Gastroesophageal sphincter (tissue), 4 donors: ENCODE measurements around the gene PRICKLE4. TPM values are rescaled to one million over a fixed set of nuclear protein-coding genes. Genes with fewer than 3 reads are reported as not detected.

Source experiments
- ATAC-seq: fragments of 150-250 bp; one replicate; pipeline ENCODE4 v1.9.1; 2016; ENCODE audit warnings: mild to moderate bottlenecking, moderate library complexity
- H3K27ac ChIP-seq, 4 donors: fragments of 200-600 bp; sonication (generic) in 3 of 4; 1 replicate in 3 of 4; 2 replicates in 1 of 4; pipeline ENCODE4 v1.5.1; 2016 to 2019
- H3K27me3 ChIP-seq: fragments of 200-600 bp; sonication (generic); one replicate; pipeline ENCODE4 v1.5.1; 2019
- H3K36me3 ChIP-seq, 2 donors: fragments of 200-600 bp; sonication (generic); one replicate each; pipeline ENCODE4 v1.5.1; 2019; ENCODE audit warnings: control low read depth in 1 of 2
- H3K4me1 ChIP-seq, 3 donors: fragments of 200-600 bp; sonication (generic); 1 replicate in 2 of 3; 2 replicates in 1 of 3; pipeline ENCODE4 v1.5.1; 2016 to 2019; ENCODE audit warnings: control low read depth in 2 of 3
- H3K4me3 ChIP-seq, 2 donors: fragments of 200-600 bp; sonication (generic); one replicate each; pipeline ENCODE4 v1.5.1; 2019; ENCODE audit warnings: mild to moderate bottlenecking in 1 of 2, moderate library complexity in 1 of 2
- H3K9me3 ChIP-seq, 3 donors: fragments of 200-600 bp; sonication (generic); one replicate each; pipeline ENCODE4 v1.5.1; 2017 to 2019; ENCODE audit warnings: control low read depth in 2 of 3
- EP300 ChIP-seq: sonication (generic); formaldehyde crosslinking; IDR thresholded peaks from one replicate; pipeline ENCODE4 v1.6.1; 2017; ENCODE audit warnings: antibody characterized with exemption, mild to moderate bottlenecking
- POLR2A ChIP-seq, 2 donors: fragments of 450-650 bp; IDR thresholded peaks; one replicate each; pipeline ENCODE4 v1.6.1; 2017; ENCODE audit warnings: antibody characterized with exemption in 2 of 2, mild to moderate bottlenecking in 2 of 2, moderate library complexity in 1 of 2
- POLR2AphosphoS5 ChIP-seq: sonication (generic); formaldehyde crosslinking; IDR thresholded peaks from one replicate; pipeline ENCODE4 v1.6.1; 2017; ENCODE audit warnings: antibody characterized with exemption
- WGBS, 2 donors: methylation state at CpG; one replicate each; pipeline ENCODE4 v1.1.5; 2018; ENCODE audit warnings: low coverage in 1 of 2; 5-methylcytosine and 5-hydroxymethylcytosine counted together
- total RNA-seq, 4 donors: library from RNA; depleted of rRNA; stranded (reverse); fragments of >200 nt; gene quantifications; one replicate each; pipeline ENCODE4 v1.1.0, GENCODE V29; 2016
- TF ChIP-seq, protein P1 (sequence below), 4 experiments: fragments of 200-600 bp in 2 of 4; fragments of 450-650 bp in 2 of 4; sonication (generic) in 1 of 4; IDR thresholded peaks; one replicate each; pipeline ENCODE4 v1.5.1; 2017 to 2019; ENCODE audit warnings: antibody characterized with exemption in 4 of 4, mild to moderate bottlenecking in 2 of 4, moderate library complexity in 2 of 4

The PRICKLE4 gene
- total RNA-seq, 4 donors from 2014 or later: 0.94 to 5.0 (median 2.3) TPM

DNA sequence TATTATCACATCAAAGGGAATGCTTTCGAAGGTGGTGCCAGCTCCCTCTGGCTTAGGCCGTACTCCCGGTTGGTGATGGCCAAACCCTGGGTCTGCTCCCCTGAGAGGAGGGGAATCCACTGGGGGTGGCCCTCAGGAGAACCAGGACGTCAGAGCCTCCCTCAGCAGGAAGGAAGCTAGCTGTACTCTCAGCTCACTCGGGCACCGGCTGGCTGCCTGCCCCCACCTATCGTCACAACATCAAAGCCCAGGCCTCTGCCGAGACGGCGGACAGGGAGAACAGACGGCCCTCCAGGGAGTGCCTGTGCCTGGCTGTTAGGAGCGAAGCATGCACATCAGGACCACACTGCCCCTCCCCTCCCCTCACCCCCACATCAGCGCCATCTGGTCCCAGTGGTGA is 24.2 kb upstream of the PRICKLE4 start:
- 80% methylated on average over 4 of the region's 13 CpGs; no CpG with 5 or more reads in 1 of the 2 donors for WGBS, 2 donors
- no peak for ATAC-seq
- Histone ChIP-seq H3K9me3 (no peaks in the 10 kb centered on the region), H3K4me1 (no peaks in the 10 kb centered on the region), H3K36me3 (no peaks in the 10 kb centered on the region), H3K27me3 (no peaks in the 10 kb centered on the region), H3K27ac (no peak overlapping the region), H3K4me3 (no peak overlapping the region)
- TF ChIP-seq POLR2AphosphoS5: no peak
- TF ChIP-seq EP300: no peak
- TF ChIP-seq, protein P1, sequence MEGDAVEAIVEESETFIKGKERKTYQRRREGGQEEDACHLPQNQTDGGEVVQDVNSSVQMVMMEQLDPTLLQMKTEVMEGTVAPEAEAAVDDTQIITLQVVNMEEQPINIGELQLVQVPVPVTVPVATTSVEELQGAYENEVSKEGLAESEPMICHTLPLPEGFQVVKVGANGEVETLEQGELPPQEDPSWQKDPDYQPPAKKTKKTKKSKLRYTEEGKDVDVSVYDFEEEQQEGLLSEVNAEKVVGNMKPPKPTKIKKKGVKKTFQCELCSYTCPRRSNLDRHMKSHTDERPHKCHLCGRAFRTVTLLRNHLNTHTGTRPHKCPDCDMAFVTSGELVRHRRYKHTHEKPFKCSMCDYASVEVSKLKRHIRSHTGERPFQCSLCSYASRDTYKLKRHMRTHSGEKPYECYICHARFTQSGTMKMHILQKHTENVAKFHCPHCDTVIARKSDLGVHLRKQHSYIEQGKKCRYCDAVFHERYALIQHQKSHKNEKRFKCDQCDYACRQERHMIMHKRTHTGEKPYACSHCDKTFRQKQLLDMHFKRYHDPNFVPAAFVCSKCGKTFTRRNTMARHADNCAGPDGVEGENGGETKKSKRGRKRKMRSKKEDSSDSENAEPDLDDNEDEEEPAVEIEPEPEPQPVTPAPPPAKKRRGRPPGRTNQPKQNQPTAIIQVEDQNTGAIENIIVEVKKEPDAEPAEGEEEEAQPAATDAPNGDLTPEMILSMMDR (IDR thresholded peaks at IDR 0.05): no peak
- TF ChIP-seq POLR2A (IDR thresholded peaks at IDR 0.05): no peak

DNA sequence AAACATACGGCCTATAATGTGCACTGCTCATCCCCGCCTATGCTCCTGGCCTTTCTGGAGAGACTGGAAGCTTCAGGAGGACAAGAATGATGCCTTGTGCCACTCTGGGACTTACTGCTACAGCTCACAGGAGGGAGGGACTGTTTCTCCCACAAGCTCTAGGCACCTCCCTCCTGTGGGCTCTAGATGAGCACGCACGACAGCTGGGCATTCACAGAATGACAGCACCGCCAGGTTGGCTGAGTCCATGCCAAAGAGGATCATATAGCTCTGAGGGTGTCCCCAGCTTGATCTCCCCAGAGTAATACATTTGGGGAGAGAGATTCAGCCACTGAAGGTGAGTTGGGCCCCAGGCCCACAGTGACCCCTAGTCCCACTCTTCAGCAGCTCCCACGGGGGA is 23.3 kb upstream of the PRICKLE4 start:
- no peak overlapping the region for H3K27ac ChIP-seq
- WGBS, 2 donors: 100% methylated on average over 1 of the region's 6 CpGs; no CpG with 5 or more reads in 1 of the 2 donors
- no peak for TF ChIP-seq EP300
- TF ChIP-seq, protein P1 (IDR thresholded peaks at IDR 0.05): no peak
- TF ChIP-seq POLR2A (IDR thresholded peaks at IDR 0.05): no peak
- no peak for TF ChIP-seq POLR2AphosphoS5
- no peaks in the 10 kb centered on the region for H3K4me1 ChIP-seq
- H3K36me3 ChIP-seq: no peaks in the 10 kb centered on the region
- no peak overlapping the region for H3K4me3 ChIP-seq
- ATAC-seq: no peak
- no peaks in the 10 kb centered on the region for H3K9me3 ChIP-seq
- no peaks in the 10 kb centered on the region for H3K27me3 ChIP-seq

DNA sequence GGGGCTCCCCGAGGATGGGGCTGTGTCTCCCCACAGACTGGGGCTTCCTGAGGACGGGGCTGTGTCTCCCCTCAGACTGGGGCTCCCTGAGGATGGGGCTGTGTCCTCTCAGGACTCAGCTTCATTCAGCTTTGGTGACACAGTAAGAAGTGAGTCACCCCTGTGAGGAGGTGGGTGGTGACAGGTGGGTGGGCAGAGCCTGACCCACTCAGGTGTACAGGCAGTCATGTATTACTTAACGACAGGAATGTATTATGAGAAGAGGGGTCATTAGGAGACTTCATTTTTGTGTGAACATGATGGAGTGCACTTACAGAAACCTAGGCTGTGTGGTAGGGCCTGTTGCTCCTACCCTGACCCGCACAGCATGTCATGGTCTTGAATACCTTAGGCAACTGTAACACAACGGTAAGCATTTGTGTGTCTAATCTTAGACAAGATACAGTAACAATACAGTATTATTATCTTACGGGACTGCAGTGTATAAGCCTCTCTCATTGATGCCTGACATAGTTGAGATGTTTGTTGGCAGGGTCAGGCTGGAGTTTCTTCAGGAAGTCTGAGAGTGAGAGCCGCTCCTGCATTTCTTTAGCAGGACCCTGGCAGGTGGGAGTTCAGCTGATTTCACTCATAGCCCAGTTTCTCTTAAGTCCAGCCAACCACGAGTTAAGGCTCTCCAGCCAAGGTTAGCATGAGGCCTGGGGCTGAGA is 22.5 kb upstream of the PRICKLE4 start:
- Histone ChIP-seq H3K27ac (no peak overlapping the region), H3K9me3 (no peaks in the 10 kb centered on the region), H3K27me3 (no peaks in the 10 kb centered on the region), H3K36me3 (no peaks in the 10 kb centered on the region), H3K4me3 (no peak overlapping the region), H3K4me1 (no peaks in the 10 kb centered on the region)
- no peak for ATAC-seq
- TF ChIP-seq, protein P1 (IDR thresholded peaks at IDR 0.05): no peak
- no peak for TF ChIP-seq POLR2A (IDR thresholded peaks at IDR 0.05)
- no peak for TF ChIP-seq POLR2AphosphoS5
- no peak for TF ChIP-seq EP300
- 58 to 65% methylated on average over 4 of the region's 8 CpGs for WGBS, 2 donors

DNA sequence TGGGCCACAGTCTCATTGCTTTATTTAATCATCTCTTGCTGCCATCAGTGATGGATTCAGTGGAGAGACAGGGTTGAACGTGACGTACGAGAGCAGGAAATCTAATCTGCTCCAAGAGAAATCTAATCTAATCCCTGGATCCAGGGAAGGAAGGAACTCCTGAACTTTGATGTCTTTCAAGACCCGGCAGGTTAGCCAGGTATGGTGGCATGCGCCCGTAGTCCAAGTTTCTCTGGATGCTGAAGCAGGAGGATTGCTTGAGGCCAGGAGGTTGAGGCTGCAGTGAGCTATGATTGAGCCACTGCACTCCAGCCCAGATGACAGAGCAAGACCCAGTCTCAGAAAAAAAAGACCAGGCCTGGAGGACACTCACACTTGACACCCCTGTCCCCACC is 21.9 kb upstream of the PRICKLE4 start:
- no peak for ATAC-seq
- no peak overlapping the region for H3K27ac ChIP-seq
- TF ChIP-seq POLR2AphosphoS5 (no peak), EP300 (no peak), POLR2A (IDR thresholded peaks at IDR 0.05) (no peak)
- TF ChIP-seq, protein P1 (IDR thresholded peaks at IDR 0.05): no peak
- H3K4me3 ChIP-seq: no peak overlapping the region
- 43 to 75% methylated on average over 1 to 6 of the region's 6 CpGs for WGBS, 2 donors
- H3K4me1 ChIP-seq: no peaks in the 10 kb centered on the region
- H3K36me3 ChIP-seq: no peaks in the 10 kb centered on the region
- H3K9me3 ChIP-seq: no peaks in the 10 kb centered on the region
- H3K27me3 ChIP-seq: no peaks in the 10 kb centered on the region
